Central memory CD8-positive, alpha-beta T cell (primary cell): ENCODE measurements around the gene HHIPL1.

ENCODE experiments used
- ATAC-seq: fragments of 150-1000 bp; cut with Tn5 transposase; replicated peaks from 2 replicates; pipeline ENCODE4 v1.10.0; 2022; ENCODE audit warnings: mild to moderate bottlenecking, moderate FRiP score, moderate number of reproducible peaks; ENCODE audit not compliant: poor library complexity, severe bottlenecking; ENCODE audit errors: extremely low read depth
- DNase-seq, 2 donors: peaks; one replicate each; pipeline ENCODE4 v3.0.0; 2021; ENCODE audit warnings: low spot score in 2 of 2
- H3K27ac Mint-ChIP-seq: one replicate; pipeline ENCODE4 v1.8.0; 2022; ENCODE audit warnings: low read depth, mild to moderate bottlenecking, moderate library complexity, mixed read lengths
- H3K27me3 Mint-ChIP-seq: one replicate; pipeline ENCODE4 v1.8.0; 2022; ENCODE audit warnings: mixed read lengths
- H3K36me3 Mint-ChIP-seq: one replicate; pipeline ENCODE4 v1.8.0; 2022; ENCODE audit warnings: mild to moderate bottlenecking, moderate library complexity, mixed read lengths; ENCODE audit not compliant: insufficient read depth
- H3K4me1 Mint-ChIP-seq: one replicate; pipeline ENCODE4 v1.8.0; 2022; ENCODE audit warnings: mixed read lengths
- H3K4me3 Mint-ChIP-seq: one replicate; pipeline ENCODE4 v1.8.0; 2022; ENCODE audit warnings: mild to moderate bottlenecking, moderate library complexity, mixed read lengths
- H3K9me3 Mint-ChIP-seq: one replicate; pipeline ENCODE4 v1.8.0; 2022; ENCODE audit warnings: mixed read lengths

Gene HHIPL1

GRCh38 chr14:99679543-99679942, 34.6 kb downstream of the HHIPL1 start:
- no peak overlapping the region for H3K27ac Mint-ChIP-seq
- peaks cover 21% of the 10 kb centered on the region for H3K4me1 Mint-ChIP-seq
- H3K4me3 Mint-ChIP-seq: no peak overlapping the region
- no peak for ATAC-seq
- no peaks in the 10 kb centered on the region for H3K27me3 Mint-ChIP-seq
- peaks cover 4% of the 10 kb centered on the region for H3K36me3 Mint-ChIP-seq
- H3K9me3 Mint-ChIP-seq: peaks cover 5% of the 10 kb centered on the region
- DNase-seq: no peak

GRCh38 chr14:99679996-99680395, 35.1 kb downstream of the HHIPL1 start:
- DNase-seq (no peak), ATAC-seq (no peak)
- peaks cover 21% of the 10 kb centered on the region for H3K4me1 Mint-ChIP-seq
- peaks cover 5% of the 10 kb centered on the region for H3K9me3 Mint-ChIP-seq
- H3K36me3 Mint-ChIP-seq: peaks cover 4% of the 10 kb centered on the region
- H3K27ac Mint-ChIP-seq: no peak overlapping the region
- no peaks in the 10 kb centered on the region for H3K27me3 Mint-ChIP-seq
- no peak overlapping the region for H3K4me3 Mint-ChIP-seq

GRCh38 chr14:99681101-99681831, 36.3 kb downstream of the HHIPL1 start:
- no peak overlapping the region for H3K27ac Mint-ChIP-seq
- peaks cover 4% of the 10 kb centered on the region for H3K36me3 Mint-ChIP-seq
- peaks cover 5% of the 10 kb centered on the region for H3K9me3 Mint-ChIP-seq
- no peak for DNase-seq
- ATAC-seq: no peak
- H3K4me1 Mint-ChIP-seq: peaks cover 20% of the 10 kb centered on the region
- H3K27me3 Mint-ChIP-seq: peaks cover 11% of the 10 kb centered on the region
- H3K4me3 Mint-ChIP-seq: no peak overlapping the region

- Mint-ChIP-seq H3K4me1 (peaks cover 15% of the 10 kb centered on the region), H3K9me3 (peaks cover 5% of the 10 kb centered on the region), H3K36me3 (peaks cover 4% of the 10 kb centered on the region), H3K27me3 (peaks cover 16% of the 10 kb centered on the region), H3K4me3 (no peak overlapping the region), H3K27ac (no peak overlapping the region)
- DNase-seq (no peak), ATAC-seq (no peak)
Measured at GRCh38 chr14:99681832-99682148, 36.9 kb downstream of the HHIPL1 start.

- Mint-ChIP-seq H3K9me3 (peaks cover 5% of the 10 kb centered on the region), H3K27me3 (peaks cover 28% of the 10 kb centered on the region), H3K4me1 (peaks cover 16% of the 10 kb centered on the region), H3K27ac (peak overlapping the region; percentile 35), H3K4me3 (peak overlapping the region; percentile 82), H3K36me3 (peaks cover 4% of the 10 kb centered on the region)
- peak; percentile 70 to 77 for DNase-seq
- peak; percentile 26 for ATAC-seq
Measured at GRCh38 chr14:99682809-99683618, 38.1 kb downstream of the HHIPL1 start.

- peak within 1 kb of the TSS; percentile 82 for H3K4me3 Mint-ChIP-seq
Measured at GRCh38 chr14:99683619-99684409, 38.9 kb downstream of the HHIPL1 start, which contains the start of gene CYP46A1. CYP46A1 (plus strand) TSS chr14:99684298; CDS start chr14:99684418, 120 bp downstream.

GRCh38 chr14:99684410-99684934, 39.5 kb downstream of the HHIPL1 start:
- Mint-ChIP-seq H3K27ac (no peak overlapping the region), H3K4me3 (peak overlapping the region; percentile 44)
- no peak for DNase-seq

More at GRCh38 chr14:99683619-99684409, 38.9 kb downstream of the HHIPL1 start, which contains the start of gene CYP46A1:
- Mint-ChIP-seq H3K27me3 (peaks cover 36% of the 10 kb centered on the region), H3K4me1 (peaks cover 24% of the 10 kb centered on the region), H3K36me3 (peaks cover 4% of the 10 kb centered on the region), H3K27ac (peak within 1 kb of the TSS; percentile 78), H3K9me3 (peaks cover under 1% of the 10 kb centered on the region)
- peak; percentile 92 for ATAC-seq
- DNase-seq: peak; percentile 99

GRCh38 chr14:99685151-99685591, 40.2 kb downstream of the HHIPL1 start:
- Mint-ChIP-seq H3K4me1 (peaks cover 27% of the 10 kb centered on the region), H3K27me3 (peaks cover 50% of the 10 kb centered on the region), H3K9me3 (no peaks in the 10 kb centered on the region), H3K27ac (no peak overlapping the region), H3K36me3 (peaks cover 4% of the 10 kb centered on the region), H3K4me3 (peak overlapping the region; percentile 44)
- DNase-seq (no peak), ATAC-seq (no peak)

More at GRCh38 chr14:99684410-99684934, 39.5 kb downstream of the HHIPL1 start:
- Mint-ChIP-seq H3K27me3 (peaks cover 43% of the 10 kb centered on the region), H3K9me3 (no peaks in the 10 kb centered on the region), H3K36me3 (peaks cover 4% of the 10 kb centered on the region), H3K4me1 (peaks cover 27% of the 10 kb centered on the region)
- peak; percentile 22 for ATAC-seq

- H3K27ac Mint-ChIP-seq: no peak overlapping the region
- DNase-seq (no peak), ATAC-seq (no peak)
- peaks cover 4% of the 10 kb centered on the region for H3K36me3 Mint-ChIP-seq
- peaks cover 54% of the 10 kb centered on the region for H3K27me3 Mint-ChIP-seq
- no peaks in the 10 kb centered on the region for H3K9me3 Mint-ChIP-seq
- peaks cover 27% of the 10 kb centered on the region for H3K4me1 Mint-ChIP-seq
- H3K4me3 Mint-ChIP-seq: peak overlapping the region; percentile 44
Measured at GRCh38 chr14:99685596-99685995, 40.7 kb downstream of the HHIPL1 start.

GRCh38 chr14:99686557-99687283, 41.8 kb downstream of the HHIPL1 start:
- H3K4me3 Mint-ChIP-seq: no peak overlapping the region
- H3K36me3 Mint-ChIP-seq: peaks cover 4% of the 10 kb centered on the region
- H3K4me1 Mint-ChIP-seq: peaks cover 27% of the 10 kb centered on the region
- peak; percentile 5 to 7 for DNase-seq
- H3K27me3 Mint-ChIP-seq: peaks cover 65% of the 10 kb centered on the region
- H3K9me3 Mint-ChIP-seq: no peaks in the 10 kb centered on the region
- no peak overlapping the region for H3K27ac Mint-ChIP-seq
- no peak for ATAC-seq

GRCh38 chr14:99687284-99688209, 42.6 kb downstream of the HHIPL1 start:
- H3K36me3 Mint-ChIP-seq: peaks cover 4% of the 10 kb centered on the region
- no peaks in the 10 kb centered on the region for H3K9me3 Mint-ChIP-seq
- H3K4me1 Mint-ChIP-seq: peaks cover 25% of the 10 kb centered on the region
- ATAC-seq (no peak), DNase-seq (peak; percentile 13 to 29)
- H3K4me3 Mint-ChIP-seq: no peak overlapping the region
- no peak overlapping the region for H3K27ac Mint-ChIP-seq
- H3K27me3 Mint-ChIP-seq: peaks cover 67% of the 10 kb centered on the region
